Spleen (tissue), 7 donors: ENCODE results near the gene PAPOLA.

Source experiments
- CTCF ChIP-seq, 11 experiments: fragments of 200-600 bp in 7 of 11; fragments of 450-650 bp in 4 of 11; sonication (generic) in 4 of 11; IDR thresholded peaks in 8 of 11; conservative IDR thresholded peaks in 3 of 11; 1 replicate in 7 of 11; 2 replicates in 4 of 11; pipeline versions ENCODE4 v1.4.0 to v1.8.0; 2016 to 2021; ENCODE audit warnings: antibody characterized with exemption in 11 of 11, inconsistent platforms in 4 of 11, mild to moderate bottlenecking in 1 of 11
- POLR2AphosphoS5 ChIP-seq, 3 donors: sonication (generic); formaldehyde crosslinking; IDR thresholded peaks; one replicate each; pipeline ENCODE4 v1.5.1; 2017; ENCODE audit warnings: antibody characterized with exemption in 3 of 3
- donor health status: DM: no; HTN: no; CAD: no; lungs with moderate emphysema.
- donor health status: DM: no; HTN: no; CAD: no.
- donor health status: DM: no; HTN: no; CAD: no.

- TF ChIP-seq POLR2AphosphoS5 (IDR thresholded peaks at IDR 0.05): no peak
- no peak for TF ChIP-seq CTCF (IDR thresholded peaks at IDR 0.05 in 8 of 11, conservative IDR thresholded peaks at IDR 0.05 in 3 of 11)
These were observed 66.4 kb downstream of the PAPOLA start for GRCh38 chr14:96568621-96569020.
